ENCODE data around the gene CYCS.

CYCS gene

DNA sequence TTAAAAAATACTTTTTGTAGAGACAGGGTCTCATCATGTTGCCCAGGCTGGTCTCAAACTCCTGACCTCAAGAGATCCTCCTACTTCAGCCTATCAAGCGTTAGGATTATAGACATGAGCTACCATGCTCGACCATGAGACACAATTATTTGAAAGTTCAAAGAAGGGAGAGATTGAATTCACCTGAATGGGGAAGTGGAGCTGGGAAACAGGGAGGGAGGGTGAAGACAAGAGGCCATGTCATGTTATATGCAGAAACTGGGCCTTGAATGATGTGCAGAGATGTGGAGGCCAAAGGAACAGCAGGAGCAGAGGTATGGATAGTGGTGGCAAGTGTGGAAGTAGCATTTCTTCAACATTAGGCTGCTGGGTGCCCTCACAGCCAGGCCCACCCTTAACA lies 18.7 kb upstream of the CYCS start:
- Histone ChIP-seq H3K4me1 (ENCODE audit: control insufficient read depth, insufficient read depth, low read depth, low read length) (peaks cover 2% of the 10 kb centered on the region), H2BK15ac (ENCODE audit: low read depth, poor library complexity, severe bottlenecking) (no peak overlapping the region), H2AK5ac (ENCODE audit: low read length, severe bottlenecking) (no peak overlapping the region), H3K9ac (ENCODE audit: low read length) (no peak overlapping the region), H3K4me2 (ENCODE audit: low read length, poor library complexity, severe bottlenecking) (no peak overlapping the region), H3K27ac (ENCODE audit: low read length, poor library complexity, severe bottlenecking) (no peak overlapping the region), H3K18ac (ENCODE audit: low read depth in 1 of 2, low read length in 2 of 2) (no peak overlapping the region), H4K91ac (ENCODE audit: low read length) (no peak overlapping the region), H3K4ac (ENCODE audit: low read depth in 1 of 2, low read length in 2 of 2) (no peak overlapping the region), H2BK5ac (ENCODE audit: low read depth, low read length, poor library complexity, severe bottlenecking) (no peak overlapping the region), H3K27me3 (ENCODE audit: control insufficient read depth in 1 of 2, insufficient read depth in 1 of 2, low read length in 2 of 2) (no peaks in the 10 kb centered on the region), H2BK120ac (ENCODE audit: low read depth, low read length) (no peak overlapping the region), H3K23ac (ENCODE audit: low read length in 2 of 2) (no peak overlapping the region), H3K36me3 (ENCODE audit: control insufficient read depth in 1 of 2, insufficient read depth in 2 of 2, low read depth in 1 of 2, low read length in 2 of 2) (no peaks in the 10 kb centered on the region), H2AFZ (ENCODE audit: low read depth, low read length) (no peak overlapping the region), H3K14ac (ENCODE audit: low read length in 2 of 2) (no peak overlapping the region), H3K9me3 (ENCODE audit: control insufficient read depth, low read length) (no peaks in the 10 kb centered on the region), H3K79me1 (replicated peaks; ENCODE audit: low read length, poor library complexity, severe bottlenecking) (no peaks in the 10 kb centered on the region), H4K8ac (ENCODE audit: low read length) (no peak overlapping the region), H2BK12ac (ENCODE audit: low read length in 2 of 2) (no peak overlapping the region), H3K4me3 (ENCODE audit: insufficient read depth in 1 of 2, low read depth in 1 of 2, low read length in 2 of 2) (no peak overlapping the region)
- DNase-seq: no peak
- WGBS: 88% methylated on average over 2 of the region's 2 CpGs

GRCh38 chr7:25139536-25139935 lies 14.5 kb upstream of the CYCS start:
- Histone ChIP-seq H2AFZ (ENCODE audit: low read depth, low read length) (no peak overlapping the region), H3K27me3 (ENCODE audit: control insufficient read depth in 1 of 2, insufficient read depth in 1 of 2, low read length in 2 of 2) (no peaks in the 10 kb centered on the region), H2BK5ac (ENCODE audit: low read depth, low read length, poor library complexity, severe bottlenecking) (no peak overlapping the region), H3K14ac (ENCODE audit: low read length in 2 of 2) (no peak overlapping the region), H3K4me1 (ENCODE audit: control insufficient read depth, insufficient read depth, low read depth, low read length) (no peaks in the 10 kb centered on the region), H3K4ac (ENCODE audit: low read depth in 1 of 2, low read length in 2 of 2) (no peak overlapping the region), H3K9me3 (ENCODE audit: control insufficient read depth, low read length) (no peaks in the 10 kb centered on the region), H3K4me2 (ENCODE audit: low read length, poor library complexity, severe bottlenecking) (no peak overlapping the region), H3K36me3 (ENCODE audit: control insufficient read depth in 1 of 2, insufficient read depth in 2 of 2, low read depth in 1 of 2, low read length in 2 of 2) (no peaks in the 10 kb centered on the region), H2BK15ac (ENCODE audit: low read depth, poor library complexity, severe bottlenecking) (no peak overlapping the region), H3K79me1 (replicated peaks; ENCODE audit: low read length, poor library complexity, severe bottlenecking) (no peaks in the 10 kb centered on the region), H2AK5ac (ENCODE audit: low read length, severe bottlenecking) (no peak overlapping the region), H3K9ac (ENCODE audit: low read length) (no peak overlapping the region), H2BK12ac (ENCODE audit: low read length in 2 of 2) (no peak overlapping the region), H2BK120ac (ENCODE audit: low read depth, low read length) (no peak overlapping the region), H3K27ac (ENCODE audit: low read length, poor library complexity, severe bottlenecking) (no peak overlapping the region), H3K4me3 (ENCODE audit: insufficient read depth in 1 of 2, low read depth in 1 of 2, low read length in 2 of 2) (no peak overlapping the region), H4K91ac (ENCODE audit: low read length) (no peak overlapping the region), H4K8ac (ENCODE audit: low read length) (no peak overlapping the region), H3K23ac (ENCODE audit: low read length in 2 of 2) (no peak overlapping the region), H3K18ac (ENCODE audit: low read depth in 1 of 2, low read length in 2 of 2) (no peak overlapping the region)
- no peak for DNase-seq
- no CpG with 5 or more reads among the region's 1 CpG for WGBS

GRCh38 chr7:25134358-25135010 lies 9.4 kb upstream of the CYCS start:
- H3K4me3 ChIP-seq (ENCODE audit: insufficient read depth in 1 of 2, low read depth in 1 of 2, low read length in 2 of 2): no peak overlapping the region
- no CpG with 5 or more reads among the region's 1 CpG for WGBS
- no peak overlapping the region for H2BK5ac ChIP-seq (ENCODE audit: low read depth, low read length, poor library complexity, severe bottlenecking)

DNA sequence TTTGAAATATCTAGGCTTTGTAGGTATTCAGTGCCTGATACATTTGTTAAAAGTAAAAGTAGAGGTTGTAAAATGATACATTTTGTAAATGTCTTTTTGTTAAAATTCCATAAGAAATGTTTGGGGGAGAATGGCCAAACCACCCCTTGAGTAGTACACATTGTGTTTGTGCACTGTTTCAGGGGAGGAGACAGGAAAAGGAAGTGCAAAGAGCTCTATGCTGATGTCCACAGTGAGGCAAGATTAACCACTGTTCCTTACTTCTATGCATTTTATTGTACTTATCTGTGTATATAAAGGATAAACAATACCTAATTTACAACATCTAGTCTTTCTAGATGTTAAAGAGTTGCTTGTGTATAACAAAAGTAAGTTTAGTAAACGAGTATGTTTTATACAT lies 7.4 kb upstream of the CYCS start:
- Histone ChIP-seq H3K23ac (ENCODE audit: low read length in 2 of 2) (no peak overlapping the region), H3K36me3 (ENCODE audit: control insufficient read depth in 1 of 2, insufficient read depth in 2 of 2, low read depth in 1 of 2, low read length in 2 of 2) (no peaks in the 10 kb centered on the region), H3K4me2 (ENCODE audit: low read length, poor library complexity, severe bottlenecking) (no peak overlapping the region), H3K27me3 (ENCODE audit: control insufficient read depth in 1 of 2, insufficient read depth in 1 of 2, low read length in 2 of 2) (peaks cover 0 to 4% of the 10 kb centered on the region in 2 experiments), H2BK120ac (ENCODE audit: low read depth, low read length) (no peak overlapping the region), H2BK5ac (ENCODE audit: low read depth, low read length, poor library complexity, severe bottlenecking) (no peak overlapping the region), H3K4ac (ENCODE audit: low read depth in 1 of 2, low read length in 2 of 2) (no peak overlapping the region), H3K14ac (ENCODE audit: low read length in 2 of 2) (no peak overlapping the region), H3K4me3 (ENCODE audit: insufficient read depth in 1 of 2, low read depth in 1 of 2, low read length in 2 of 2) (no peak overlapping the region), H3K79me1 (replicated peaks; ENCODE audit: low read length, poor library complexity, severe bottlenecking) (no peaks in the 10 kb centered on the region), H2BK12ac (ENCODE audit: low read length in 2 of 2) (no peak overlapping the region), H3K18ac (ENCODE audit: low read depth in 1 of 2, low read length in 2 of 2) (no peak overlapping the region), H3K9me3 (ENCODE audit: control insufficient read depth, low read length) (no peaks in the 10 kb centered on the region), H2AK5ac (ENCODE audit: low read length, severe bottlenecking) (no peak overlapping the region), H4K8ac (ENCODE audit: low read length) (no peak overlapping the region), H2BK15ac (ENCODE audit: low read depth, poor library complexity, severe bottlenecking) (no peak overlapping the region), H4K91ac (ENCODE audit: low read length) (no peak overlapping the region), H3K27ac (ENCODE audit: low read length, poor library complexity, severe bottlenecking) (no peak overlapping the region), H3K9ac (ENCODE audit: low read length) (no peak overlapping the region), H3K4me1 (ENCODE audit: control insufficient read depth, insufficient read depth, low read depth, low read length) (no peaks in the 10 kb centered on the region), H2AFZ (ENCODE audit: low read depth, low read length) (no peak overlapping the region)
- no CpG with 5 or more reads among the region's 1 CpG for WGBS
- no peak for DNase-seq

More at GRCh38 chr7:25134358-25135010, 9.4 kb upstream of the CYCS start:
- Histone ChIP-seq H3K9me3 (ENCODE audit: control insufficient read depth, low read length) (no peaks in the 10 kb centered on the region), H2AK5ac (ENCODE audit: low read length, severe bottlenecking) (no peak overlapping the region), H3K14ac (ENCODE audit: low read length in 2 of 2) (no peak overlapping the region), H3K4me1 (ENCODE audit: control insufficient read depth, insufficient read depth, low read depth, low read length) (no peaks in the 10 kb centered on the region), H3K27ac (ENCODE audit: low read length, poor library complexity, severe bottlenecking) (no peak overlapping the region), H3K36me3 (ENCODE audit: control insufficient read depth in 1 of 2, insufficient read depth in 2 of 2, low read depth in 1 of 2, low read length in 2 of 2) (no peaks in the 10 kb centered on the region), H3K79me1 (replicated peaks; ENCODE audit: low read length, poor library complexity, severe bottlenecking) (no peaks in the 10 kb centered on the region), H2BK12ac (ENCODE audit: low read length in 2 of 2) (no peak overlapping the region), H2BK120ac (ENCODE audit: low read depth, low read length) (no peak overlapping the region), H3K23ac (ENCODE audit: low read length in 2 of 2) (no peak overlapping the region), H3K27me3 (ENCODE audit: control insufficient read depth in 1 of 2, insufficient read depth in 1 of 2, low read length in 2 of 2) (no peaks in the 10 kb centered on the region), H3K18ac (ENCODE audit: low read depth in 1 of 2, low read length in 2 of 2) (no peak overlapping the region), H3K4ac (ENCODE audit: low read depth in 1 of 2, low read length in 2 of 2) (no peak overlapping the region), H2BK15ac (ENCODE audit: low read depth, poor library complexity, severe bottlenecking) (no peak overlapping the region), H2AFZ (ENCODE audit: low read depth, low read length) (no peak overlapping the region), H4K8ac (ENCODE audit: low read length) (no peak overlapping the region), H3K9ac (ENCODE audit: low read length) (no peak overlapping the region), H3K4me2 (ENCODE audit: low read length, poor library complexity, severe bottlenecking) (no peak overlapping the region), H4K91ac (ENCODE audit: low read length) (no peak overlapping the region)
- no peak for DNase-seq

Measured in mesenchymal stem cell (in vitro differentiated cells and primary cell).